NCI-H1417 treated with DMSO at 0.1 percent for 48 hours (cell line): ENCODE results near the gene CTDSP1.
A peak's percentile ranks its signal among the peaks of the same experiment; 100 is the strongest.

Source experiments
- DNase-seq: peaks from one replicate; lab custom pipeline; 2025; lab: John Stamatoyannopoulos, UW

CTDSP1 gene

GRCh38 chr2:218399391-218400166, at the start of gene CTDSP1:
CTDSP1 (plus strand) TSS chr2:218399868; CDS start chr2:218400091, 223 bp downstream.
- peak; percentile 14 for DNase-seq

GRCh38 chr2:218354045-218354444, 45.6 kb upstream of the CTDSP1 start:
- no peak for DNase-seq

- no peak for DNase-seq
These were observed 44.7 kb upstream of the CTDSP1 start for GRCh38 chr2:218354850-218355443.

- no peak for DNase-seq
These were observed 42.2 kb upstream of the CTDSP1 start for GRCh38 chr2:218357236-218358177.

GRCh38 chr2:218360453-218360852, 39.2 kb upstream of the CTDSP1 start:
- no peak for DNase-seq

- no peak for DNase-seq
These were observed 37.1 kb upstream of the CTDSP1 start for GRCh38 chr2:218362606-218363005.

GRCh38 chr2:218363736-218364135, 35.9 kb upstream of the CTDSP1 start:
- DNase-seq, result no peak

- DNase-seq, result no peak
These were observed 35.5 kb upstream of the CTDSP1 start for GRCh38 chr2:218364196-218364595.

- DNase-seq, result no peak
These were observed 32.9 kb upstream of the CTDSP1 start for GRCh38 chr2:218366621-218367414.

- DNase-seq, result no peak
These were observed 32.1 kb upstream of the CTDSP1 start for GRCh38 chr2:218367415-218368149.

- DNase-seq, result no peak
These were observed 31.5 kb upstream of the CTDSP1 start for GRCh38 chr2:218368150-218368528.

- peak; percentile 8 for DNase-seq
These were observed 31.0 kb upstream of the CTDSP1 start for GRCh38 chr2:218368621-218369153.

GRCh38 chr2:218369330-218369729, 30.3 kb upstream of the CTDSP1 start:
- no peak for DNase-seq

- no peak for DNase-seq
These were observed 29.1 kb upstream of the CTDSP1 start for GRCh38 chr2:218370410-218371063.

GRCh38 chr2:218371983-218372350, 27.7 kb upstream of the CTDSP1 start:
- no peak for DNase-seq

GRCh38 chr2:218374795-218375194, 24.9 kb upstream of the CTDSP1 start:
- DNase-seq, result no peak

GRCh38 chr2:218375212-218375611, 24.5 kb upstream of the CTDSP1 start:
- no peak for DNase-seq

GRCh38 chr2:218378053-218378452, 21.6 kb upstream of the CTDSP1 start:
- no peak for DNase-seq

GRCh38 chr2:218381916-218382366, 17.7 kb upstream of the CTDSP1 start, which contains the start of gene SLC11A1:
SLC11A1 (plus strand) TSS chr2:218382273; CDS start chr2:218382369, 96 bp downstream.
- no peak for DNase-seq

- DNase-seq, result no peak
These were observed 16.9 kb upstream of the CTDSP1 start for GRCh38 chr2:218382785-218383184.
